Measurements from ENCODE around the gene SCIN. TPM values are rescaled to one million over a fixed set of nuclear protein-coding genes. Genes with fewer than 3 reads are reported as not detected.

SCIN gene
- polyA plus RNA-seq, 1 of the 3 experiments (the other 2 are of a cell fraction): 0.02 TPM

- H3K4me2 ChIP-seq: no peak overlapping the region
- H3K27ac ChIP-seq (ENCODE audit: low read depth in 2 of 2, low read length in 1 of 2): no peak overlapping the region
- H3K9me3 ChIP-seq: no peaks in the 10 kb centered on the region
- POLR2A ChIA-PET: no interaction called here
- no peak for DNase-seq
- H3K4me3 ChIP-seq (ENCODE audit: low read depth in 2 of 2, low read length in 1 of 2): no peak overlapping the region
- no peaks in the 10 kb centered on the region for H4K20me1 ChIP-seq (ENCODE audit: insufficient read depth)
- CTCF ChIA-PET: interaction anchor here (1.0 to 2.2 kb wide), 3 partner anchors 11 to 125 kb away, joined by 3 to 11 read pairs (median 6); no protein-coding TSS in a partner anchor
- no peak for TF ChIP-seq NRF1 (IDR thresholded peaks at IDR 0.05; ENCODE audit: low read depth, low read length)
- TF ChIP-seq MXI1 (IDR thresholded peaks at IDR 0.05; ENCODE audit: low read depth, low read length): no peak
- no peak for TF ChIP-seq RAD21 (IDR thresholded peaks at IDR 0.05; ENCODE audit: low read length)
- no peak for TF ChIP-seq CHD2 (IDR thresholded peaks at IDR 0.05; ENCODE audit: low read length, partially characterized antibody)
- no peak for TF ChIP-seq ZBTB33 (IDR thresholded peaks at IDR 0.05; ENCODE audit: borderline replicate concordance, low read depth)
- TF ChIP-seq FOSL2 (IDR thresholded peaks at IDR 0.05; ENCODE audit: borderline replicate concordance, low read depth): no peak
- no peak for TF ChIP-seq GABPA (IDR thresholded peaks at IDR 0.05; ENCODE audit: low read depth)
- no peak for TF ChIP-seq REST (IDR thresholded peaks at IDR 0.05; ENCODE audit: low read depth, low read length)
- no peak for TF ChIP-seq FOXM1 (IDR thresholded peaks at IDR 0.05; ENCODE audit: low read depth)
- TF ChIP-seq TEAD4 (IDR thresholded peaks at IDR 0.05; ENCODE audit: borderline replicate concordance, insufficient read depth): no peak
- TF ChIP-seq EP300 (IDR thresholded peaks at IDR 0.05; ENCODE audit: borderline replicate concordance in 1 of 2, low read depth in 1 of 2, low read length in 1 of 2): no peak
- H3K4me1 ChIP-seq (ENCODE audit: control insufficient read depth in 1 of 2, insufficient read depth in 2 of 2, low read depth in 1 of 2, low read length in 1 of 2): peaks cover 3 to 16% of the 10 kb centered on the region in 2 experiments; a peak in 3 of 4 replicates
- WGBS (ENCODE audit: low lambda C conversion rate): 89% methylated on average over 2 of the region's 2 CpGs
- H3F3A ChIP-seq (replicated peaks; ENCODE audit: insufficient read depth): peaks cover 48% of the 10 kb centered on the region
- no peak overlapping the region for H3K9ac ChIP-seq
- no peaks in the 10 kb centered on the region for H3K9me2 ChIP-seq
- H3K79me2 ChIP-seq (ENCODE audit: insufficient read depth): no peaks in the 10 kb centered on the region
- no peaks in the 10 kb centered on the region for H3K27me3 ChIP-seq (ENCODE audit: insufficient read depth)
- no peak overlapping the region for H2AFZ ChIP-seq (ENCODE audit: low read depth)
- no peaks in the 10 kb centered on the region for H3K36me3 ChIP-seq (replicated peaks in 1 of 2; ENCODE audit: control insufficient read depth in 1 of 2, insufficient read depth in 2 of 2, low read length in 1 of 2)
Measured at GRCh38 chr7:12650080-12650479, 79.6 kb downstream of the SCIN start.

GRCh38 chr7:12653110-12653509 is 82.6 kb downstream of the SCIN start:
- DNase-seq: no peak
- peak overlapping the region; percentile 11 for H3K4me2 ChIP-seq
- CTCF ChIA-PET: interaction anchor here (1.1 to 1.8 kb wide), 4 partner anchors 12 to 134 kb away, joined by 3 to 8 read pairs (median 3); no protein-coding TSS in a partner anchor

More at GRCh38 chr7:12653110-12653509, 82.6 kb downstream of the SCIN start:
- H3K9me2 ChIP-seq: no peaks in the 10 kb centered on the region
- no peak overlapping the region; a peak in 1 of 4 replicates for H3K4me3 ChIP-seq (ENCODE audit: low read depth in 2 of 2, low read length in 1 of 2)
- WGBS (ENCODE audit: low lambda C conversion rate): 16% methylated on average over 3 of the region's 3 CpGs
- H2AFZ ChIP-seq (ENCODE audit: low read depth): 0 out of 2 replicates have a peak overlapping the region, but pooled peaks have one; percentile 3
- H3K79me2 ChIP-seq (ENCODE audit: insufficient read depth): no peaks in the 10 kb centered on the region
- peaks cover 44% of the 10 kb centered on the region for H3F3A ChIP-seq (replicated peaks; ENCODE audit: insufficient read depth)
- no peak for TF ChIP-seq RFX5 (IDR thresholded peaks at IDR 0.05; ENCODE audit: low read length)
- peak; percentile 34; the same call in 1 of the 2 replicates for TF ChIP-seq RXRA (IDR thresholded peaks at IDR 0.05; ENCODE audit: borderline replicate concordance, low read depth)
- TF ChIP-seq FOSL2 (IDR thresholded peaks at IDR 0.05; ENCODE audit: borderline replicate concordance, low read depth): peak; percentile 34; the same call in 1 of the 2 replicates
- TF ChIP-seq YY1 (IDR thresholded peaks at IDR 0.05; ENCODE audit: low read depth): no peak
- peak in 1 of 2 experiments; percentile 70; a peak in 2 of 4 replicates for TF ChIP-seq EP300 (IDR thresholded peaks at IDR 0.05; ENCODE audit: borderline replicate concordance in 1 of 2, low read depth in 1 of 2, low read length in 1 of 2)
- peak; percentile 68 for TF ChIP-seq JUND (IDR thresholded peaks at IDR 0.05)
- TF ChIP-seq PBX3 (IDR thresholded peaks at IDR 0.05): peak; percentile 64
- peak; percentile 73 for TF ChIP-seq TEAD4 (IDR thresholded peaks at IDR 0.05; ENCODE audit: borderline replicate concordance, insufficient read depth)
- TF ChIP-seq GABPA (IDR thresholded peaks at IDR 0.05; ENCODE audit: low read depth): no peak
- no peak; the same call in 1 of the 2 replicates for TF ChIP-seq FOXM1 (IDR thresholded peaks at IDR 0.05; ENCODE audit: low read depth)
- peak overlapping the region in 1 of 2 experiments; percentile 63; a peak in 3 of 4 replicates for H3K27ac ChIP-seq (ENCODE audit: low read depth in 2 of 2, low read length in 1 of 2)
- H3K36me3 ChIP-seq (replicated peaks in 1 of 2; ENCODE audit: control insufficient read depth in 1 of 2, insufficient read depth in 2 of 2, low read length in 1 of 2): no peaks in the 10 kb centered on the region
- POLR2A ChIA-PET: no interaction called here
- H3K9me3 ChIP-seq: no peaks in the 10 kb centered on the region
- H4K20me1 ChIP-seq (ENCODE audit: insufficient read depth): no peaks in the 10 kb centered on the region
- H3K4me1 ChIP-seq (ENCODE audit: control insufficient read depth in 1 of 2, insufficient read depth in 2 of 2, low read depth in 1 of 2, low read length in 1 of 2): peaks cover 0 to 16% of the 10 kb centered on the region in 2 experiments; a peak in 2 of 4 replicates
- H3K9ac ChIP-seq: no peak overlapping the region
- H3K27me3 ChIP-seq (ENCODE audit: insufficient read depth): no peaks in the 10 kb centered on the region

Measured in SK-N-SH (cell line).